ENCODE data around the gene ANKS1B. TPM values are rescaled to one million over a fixed set of nuclear protein-coding genes. Genes with fewer than 3 reads are reported as not detected.

The ANKS1B gene
- total RNA-seq, 1 donor = 47.0 TPM

DNA sequence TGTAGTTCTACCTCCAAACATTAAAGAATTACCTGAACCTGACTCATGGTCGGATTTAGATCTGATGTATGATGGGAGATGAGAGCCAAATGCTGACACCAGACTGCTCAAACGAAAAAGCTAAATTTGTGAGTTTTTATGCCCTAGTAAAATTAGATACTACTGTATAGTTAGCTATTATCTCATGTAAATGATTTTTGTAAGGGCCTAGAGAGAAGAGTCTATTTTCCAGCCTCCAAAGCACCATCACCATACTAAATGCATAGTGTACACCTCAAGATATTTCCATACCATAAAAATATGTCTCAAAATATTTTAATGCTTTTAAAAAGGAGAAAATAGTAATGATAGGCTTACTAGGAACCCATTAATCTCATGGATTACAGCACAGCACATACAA is 18.3 kb downstream of the ANKS1B start:
- no peak for DNase-seq (ENCODE audit: low read depth)
- TF ChIP-seq, protein P1, sequence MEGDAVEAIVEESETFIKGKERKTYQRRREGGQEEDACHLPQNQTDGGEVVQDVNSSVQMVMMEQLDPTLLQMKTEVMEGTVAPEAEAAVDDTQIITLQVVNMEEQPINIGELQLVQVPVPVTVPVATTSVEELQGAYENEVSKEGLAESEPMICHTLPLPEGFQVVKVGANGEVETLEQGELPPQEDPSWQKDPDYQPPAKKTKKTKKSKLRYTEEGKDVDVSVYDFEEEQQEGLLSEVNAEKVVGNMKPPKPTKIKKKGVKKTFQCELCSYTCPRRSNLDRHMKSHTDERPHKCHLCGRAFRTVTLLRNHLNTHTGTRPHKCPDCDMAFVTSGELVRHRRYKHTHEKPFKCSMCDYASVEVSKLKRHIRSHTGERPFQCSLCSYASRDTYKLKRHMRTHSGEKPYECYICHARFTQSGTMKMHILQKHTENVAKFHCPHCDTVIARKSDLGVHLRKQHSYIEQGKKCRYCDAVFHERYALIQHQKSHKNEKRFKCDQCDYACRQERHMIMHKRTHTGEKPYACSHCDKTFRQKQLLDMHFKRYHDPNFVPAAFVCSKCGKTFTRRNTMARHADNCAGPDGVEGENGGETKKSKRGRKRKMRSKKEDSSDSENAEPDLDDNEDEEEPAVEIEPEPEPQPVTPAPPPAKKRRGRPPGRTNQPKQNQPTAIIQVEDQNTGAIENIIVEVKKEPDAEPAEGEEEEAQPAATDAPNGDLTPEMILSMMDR (IDR thresholded peaks at IDR 0.05; ENCODE audit: insufficient read depth, low read length) = no peak
- no peak overlapping the region for H3K4me3 ChIP-seq (ENCODE audit: low read depth, low read length)

DNA sequence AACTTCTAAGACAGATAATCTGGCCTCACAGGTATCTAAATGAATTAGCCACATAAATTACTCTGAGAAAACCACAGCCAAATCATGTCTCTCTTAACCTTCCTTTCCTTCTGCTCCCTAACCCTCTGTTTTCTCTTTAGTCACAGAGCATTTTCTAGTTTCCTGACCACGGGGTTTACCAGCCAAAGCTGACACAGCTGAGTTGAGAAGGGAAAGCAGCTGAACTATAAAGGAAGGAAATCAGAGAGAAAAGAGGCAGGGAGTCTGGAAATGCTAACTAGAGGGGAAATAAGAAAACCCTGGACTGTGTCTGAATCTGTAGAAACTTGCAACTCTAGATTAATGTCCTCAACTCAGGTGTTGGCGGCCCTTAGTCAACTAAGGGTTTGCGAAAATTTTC is 24.4 kb downstream of the ANKS1B start:
- peak; percentile 4 for DNase-seq (ENCODE audit: low read depth)
- TF ChIP-seq, protein P1 (IDR thresholded peaks at IDR 0.05; ENCODE audit: insufficient read depth, low read length) = no peak
- H3K4me3 ChIP-seq (ENCODE audit: low read depth, low read length) = no peak overlapping the region

DNA sequence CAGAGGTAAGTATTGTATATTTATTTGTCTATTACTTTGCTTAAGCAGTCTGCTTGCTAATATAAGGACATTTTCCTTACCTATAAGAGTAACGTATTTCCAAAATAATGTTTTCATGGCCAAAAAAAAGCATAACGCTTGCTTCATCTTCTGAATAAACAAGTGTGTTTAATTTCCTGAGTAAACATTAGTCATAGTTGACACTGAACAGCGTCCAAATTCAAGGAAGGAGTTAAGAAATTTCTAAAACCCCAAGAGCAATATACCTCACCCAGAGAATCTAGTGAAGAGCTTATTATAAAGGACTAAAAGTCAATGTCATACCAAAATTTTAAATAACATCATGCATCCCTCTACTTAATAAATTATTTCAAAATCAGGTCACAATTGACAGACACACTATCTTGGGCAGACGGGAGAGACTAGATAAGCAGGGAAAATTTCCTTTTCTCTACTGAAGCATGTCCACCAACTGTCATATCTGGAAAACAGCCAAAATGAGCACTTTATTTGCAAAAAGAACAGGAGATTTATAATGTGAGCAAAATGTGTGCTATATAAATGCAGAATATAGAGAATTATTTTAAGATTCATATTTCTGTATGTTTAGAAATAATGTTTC is 25.1 kb downstream of the ANKS1B start:
- no peak overlapping the region for H3K4me3 ChIP-seq (ENCODE audit: low read depth, low read length)
- DNase-seq (ENCODE audit: low read depth) = peak; percentile 43
- TF ChIP-seq, protein P1 (IDR thresholded peaks at IDR 0.05; ENCODE audit: insufficient read depth, low read length) = no peak

DNA sequence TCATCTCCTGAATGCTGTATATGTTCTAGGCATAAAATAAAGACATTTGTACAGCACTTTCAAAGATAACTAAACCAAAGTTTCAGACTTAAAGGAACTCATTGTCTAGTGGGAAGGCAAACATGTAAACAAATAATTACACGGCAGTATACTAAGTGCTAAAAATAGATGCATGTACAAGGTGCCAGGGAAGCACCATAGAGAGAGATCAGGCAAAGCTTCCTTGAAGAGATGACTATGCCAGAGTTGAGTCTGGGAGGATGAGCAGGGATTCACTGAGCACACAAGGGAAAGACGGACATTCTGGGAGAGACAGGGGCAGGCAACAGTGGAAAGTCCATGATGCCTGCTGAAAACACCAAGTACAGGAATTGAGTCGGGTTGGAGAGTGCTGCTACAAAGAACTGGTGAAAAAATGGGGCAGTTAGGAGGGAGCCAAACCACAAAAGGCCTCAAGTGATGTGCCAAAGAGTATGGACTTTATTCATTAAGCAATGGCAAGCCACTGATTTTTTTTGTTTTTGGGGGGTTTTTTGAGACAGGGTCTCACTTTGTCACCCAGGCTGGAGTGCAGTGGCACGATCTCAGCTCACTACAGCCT is 26.8 kb downstream of the ANKS1B start:
- TF ChIP-seq, protein P1 (IDR thresholded peaks at IDR 0.05; ENCODE audit: insufficient read depth, low read length) = no peak
- no peak overlapping the region for H3K4me3 ChIP-seq (ENCODE audit: low read depth, low read length)
- DNase-seq (ENCODE audit: low read depth) = no peak

DNA sequence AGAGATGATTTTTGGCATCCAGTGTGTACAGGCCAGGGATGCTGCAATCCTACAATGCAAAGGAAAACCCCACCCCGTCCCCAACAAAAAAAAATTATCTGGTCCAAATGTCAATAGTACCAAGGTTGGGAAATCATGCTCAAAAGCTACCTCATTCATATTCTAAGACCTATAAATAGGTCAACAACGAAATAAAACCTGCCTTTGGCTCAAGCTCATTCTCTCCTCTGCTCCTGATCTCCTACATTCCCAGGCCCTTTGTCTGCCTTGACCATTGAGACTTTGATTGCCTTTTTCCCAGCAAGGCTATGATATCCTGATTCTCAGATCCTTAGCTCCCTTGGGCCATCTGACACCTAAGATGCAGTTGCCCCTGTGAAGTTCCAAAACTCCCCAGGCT is 30.0 kb downstream of the ANKS1B start:
- DNase-seq (ENCODE audit: low read depth) = no peak
- no peak overlapping the region for H3K4me3 ChIP-seq (ENCODE audit: low read depth, low read length)
- TF ChIP-seq, protein P1 (IDR thresholded peaks at IDR 0.05; ENCODE audit: insufficient read depth, low read length) = no peak

DNA sequence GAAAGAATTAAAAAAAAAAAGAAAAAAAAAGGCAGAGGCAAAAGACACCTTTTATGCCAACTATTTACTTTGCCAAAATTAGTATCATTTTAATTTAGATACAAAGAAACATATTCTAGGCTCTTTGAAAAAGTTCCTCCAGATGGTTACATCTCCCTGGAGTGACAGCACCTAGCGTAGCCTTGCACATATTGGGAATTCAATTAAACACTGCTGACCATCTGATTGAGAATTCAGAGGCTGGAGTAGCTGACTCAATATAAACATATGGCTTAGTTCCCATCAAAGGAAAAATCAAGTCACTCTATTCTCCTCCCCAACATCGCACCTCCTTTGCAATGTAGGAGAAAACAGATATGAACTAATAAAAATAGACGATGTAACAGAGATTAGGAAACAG is 36.4 kb downstream of the ANKS1B start:
- TF ChIP-seq, protein P1 (IDR thresholded peaks at IDR 0.05; ENCODE audit: insufficient read depth, low read length) = no peak
- DNase-seq (ENCODE audit: low read depth) = no peak
- no peak overlapping the region for H3K4me3 ChIP-seq (ENCODE audit: low read depth, low read length)

Data from fibroblast of the aortic adventitia (primary cell).